ENCODE results near the gene SLC51B. TPM values are rescaled to one million over a fixed set of nuclear protein-coding genes. Genes with fewer than 3 reads are reported as not detected.
"Not testable (repeated sequence)": the region's sequence is repeated elsewhere in the genome, so short reads cannot be mapped to it uniquely, and the experiment has no call there.

Gene SLC51B
- total RNA-seq, 1 experiment from 2014 or later = not detected

GRCh38 chr15:65072027-65072426 is 26.8 kb downstream of the SLC51B start:
- TF ChIP-seq EZH2 (IDR thresholded peaks at IDR 0.05; ENCODE audit: borderline replicate concordance, low read depth, low read length, poor library complexity, severe bottlenecking) (no peak), CTCF (conservative IDR thresholded peaks at IDR 0.05; ENCODE audit: low read depth, low read length) (no peak)
- Histone ChIP-seq H3K4me1 (ENCODE audit: insufficient read depth, low read length, poor library complexity, severe bottlenecking) (peaks cover 14% of the 10 kb centered on the region), H3K27me3 (replicated peaks; ENCODE audit: insufficient read depth, low read depth, low read length, poor library complexity) (no peaks in the 10 kb centered on the region), H3K4me3 (ENCODE audit: low read depth, low read length, poor library complexity, severe bottlenecking) (no peak overlapping the region), H3K27ac (ENCODE audit: low read depth, low read length, poor library complexity, severe bottlenecking) (no peak overlapping the region), H3K9me3 (ENCODE audit: low read depth, low read length, poor library complexity, severe bottlenecking) (no peaks in the 10 kb centered on the region), H3K36me3 (ENCODE audit: insufficient read depth, low read length, poor library complexity, severe bottlenecking) (no peaks in the 10 kb centered on the region)
- intact Hi-C loops (cut with micrococcal nuclease; ENCODE audit: unreplicated experiment) = no loop called here
- CTCF ChIA-PET = no interaction called here
- POLR2A ChIA-PET (ENCODE audit: low non-redundant PET) = no interaction called here
- no peak for DNase-seq (ENCODE audit: low spot score)
- no TSS peak for BruUV-seq (replicated peaks)

GRCh38 chr15:65072617-65073016 is 27.4 kb downstream of the SLC51B start:
- POLR2A ChIA-PET (ENCODE audit: low non-redundant PET) = no interaction called here
- BruUV-seq (replicated peaks) = no TSS peak

GRCh38 chr15:65074946-65075345 is 29.8 kb downstream of the SLC51B start:
- intact Hi-C loops (cut with micrococcal nuclease; ENCODE audit: unreplicated experiment); DNase-seq (ENCODE audit: low spot score); H3K9me3 ChIP-seq (ENCODE audit: low read depth, low read length, poor library complexity, severe bottlenecking); POLR2A ChIA-PET (ENCODE audit: low non-redundant PET); H3K27me3 ChIP-seq (replicated peaks; ENCODE audit: insufficient read depth, low read depth, low read length, poor library complexity); H3K4me3 ChIP-seq (ENCODE audit: low read depth, low read length, poor library complexity, severe bottlenecking); BruUV-seq (replicated peaks); H3K36me3 ChIP-seq (ENCODE audit: insufficient read depth, low read length, poor library complexity, severe bottlenecking); CTCF ChIA-PET; H3K4me1 ChIP-seq (ENCODE audit: insufficient read depth, low read length, poor library complexity, severe bottlenecking); H3K27ac ChIP-seq (ENCODE audit: low read depth, low read length, poor library complexity, severe bottlenecking): not testable (repeated sequence)

More at GRCh38 chr15:65072617-65073016, 27.4 kb downstream of the SLC51B start:
- H3K4me3 ChIP-seq (ENCODE audit: low read depth, low read length, poor library complexity, severe bottlenecking) = no peak overlapping the region
- H3K27ac ChIP-seq (ENCODE audit: low read depth, low read length, poor library complexity, severe bottlenecking) = no peak overlapping the region
- intact Hi-C loops (cut with micrococcal nuclease; ENCODE audit: unreplicated experiment) = no loop called here
- CTCF ChIA-PET = no interaction called here
- DNase-seq (ENCODE audit: low spot score) = no peak
- no peaks in the 10 kb centered on the region for H3K36me3 ChIP-seq (ENCODE audit: insufficient read depth, low read length, poor library complexity, severe bottlenecking)
- H3K9me3 ChIP-seq (ENCODE audit: low read depth, low read length, poor library complexity, severe bottlenecking) = no peaks in the 10 kb centered on the region
- TF ChIP-seq CTCF (conservative IDR thresholded peaks at IDR 0.05; ENCODE audit: low read depth, low read length) = no peak
- peaks cover 9% of the 10 kb centered on the region for H3K4me1 ChIP-seq (ENCODE audit: insufficient read depth, low read length, poor library complexity, severe bottlenecking)
- no peaks in the 10 kb centered on the region for H3K27me3 ChIP-seq (replicated peaks; ENCODE audit: insufficient read depth, low read depth, low read length, poor library complexity)

GRCh38 chr15:65075607-65076395 is 30.6 kb downstream of the SLC51B start:
- POLR2A ChIA-PET (ENCODE audit: low non-redundant PET); CTCF ChIA-PET; H3K27ac ChIP-seq (ENCODE audit: low read depth, low read length, poor library complexity, severe bottlenecking); DNase-seq (ENCODE audit: low spot score); intact Hi-C loops (cut with micrococcal nuclease; ENCODE audit: unreplicated experiment); H3K27me3 ChIP-seq (replicated peaks; ENCODE audit: insufficient read depth, low read depth, low read length, poor library complexity); H3K4me3 ChIP-seq (ENCODE audit: low read depth, low read length, poor library complexity, severe bottlenecking); BruUV-seq (replicated peaks); H3K9me3 ChIP-seq (ENCODE audit: low read depth, low read length, poor library complexity, severe bottlenecking); H3K36me3 ChIP-seq (ENCODE audit: insufficient read depth, low read length, poor library complexity, severe bottlenecking); H3K4me1 ChIP-seq (ENCODE audit: insufficient read depth, low read length, poor library complexity, severe bottlenecking): not testable (repeated sequence)

Measured in A673 (cell line).